ENCODE measurements around the gene C8B.

C8B gene

GRCh38 chr1:56965916-56966697 lies at the start of gene C8B:
TSS of gene C8B (minus strand) at chr1:56966015. CDS start at chr1:56965948, 67 bp downstream.
- DNase-seq: no peak

- DNase-seq: no peak
Measured at GRCh38 chr1:57015071-57015470, 49.3 kb upstream of the C8B start.

DNA sequence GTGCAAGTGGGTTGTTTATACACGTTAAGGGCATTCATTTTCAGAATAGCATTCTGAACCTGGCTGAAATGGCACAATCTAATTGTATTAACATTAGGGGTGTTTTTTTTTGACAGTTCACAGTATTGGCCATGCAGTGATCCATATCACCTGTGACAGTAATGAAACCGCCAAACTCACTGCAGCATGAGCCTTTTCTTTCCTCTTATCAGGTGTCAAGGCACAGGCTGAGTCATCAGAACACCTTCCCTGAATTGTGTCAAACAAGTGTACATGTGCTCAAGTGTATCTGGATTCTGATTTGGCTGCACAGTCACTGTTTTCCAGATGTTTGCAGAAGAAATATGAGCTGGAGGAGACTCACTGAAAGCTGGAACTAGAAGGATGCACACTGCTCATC lies 47.7 kb upstream of the C8B start:
- no peak for DNase-seq

DNA sequence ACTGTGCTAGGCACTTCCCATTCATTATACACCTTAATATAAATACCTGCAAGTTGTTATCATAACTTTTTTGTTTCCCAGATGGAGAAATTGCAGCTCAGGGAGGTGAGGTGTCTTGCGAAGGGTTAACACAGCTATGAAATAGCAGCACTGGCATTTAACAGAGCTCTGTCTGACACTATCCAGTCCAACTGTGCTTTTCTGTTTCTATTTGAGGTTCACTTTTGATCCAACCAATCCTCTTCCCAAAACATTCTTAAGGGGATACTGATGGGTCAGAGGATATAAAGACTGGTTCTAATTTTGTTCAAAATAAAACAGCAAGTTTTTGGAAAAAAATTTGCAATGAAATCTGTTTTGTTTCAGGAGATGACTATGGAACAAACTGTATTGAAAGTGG lies 46.5 kb upstream of the C8B start:
- DNase-seq: no peak

DNA sequence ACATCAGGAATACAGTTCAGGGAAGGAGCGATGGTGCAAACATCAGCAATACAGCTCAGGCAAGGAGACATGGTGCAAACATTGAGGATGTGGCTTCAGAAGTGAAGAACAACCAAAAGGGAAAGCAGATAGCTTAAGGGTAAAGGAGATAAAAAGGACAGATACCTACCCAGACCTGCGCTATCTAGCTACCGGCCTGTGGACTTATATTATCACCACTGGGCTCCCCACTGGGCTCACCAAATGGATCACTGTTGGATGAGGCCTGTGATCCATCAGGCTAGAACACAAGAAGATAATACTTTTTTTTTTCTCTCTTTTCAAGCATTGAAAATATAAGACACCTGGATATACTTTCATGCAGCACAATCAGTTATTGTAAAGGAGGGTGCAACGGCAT lies 44.7 kb upstream of the C8B start:
- no peak for DNase-seq

DNA sequence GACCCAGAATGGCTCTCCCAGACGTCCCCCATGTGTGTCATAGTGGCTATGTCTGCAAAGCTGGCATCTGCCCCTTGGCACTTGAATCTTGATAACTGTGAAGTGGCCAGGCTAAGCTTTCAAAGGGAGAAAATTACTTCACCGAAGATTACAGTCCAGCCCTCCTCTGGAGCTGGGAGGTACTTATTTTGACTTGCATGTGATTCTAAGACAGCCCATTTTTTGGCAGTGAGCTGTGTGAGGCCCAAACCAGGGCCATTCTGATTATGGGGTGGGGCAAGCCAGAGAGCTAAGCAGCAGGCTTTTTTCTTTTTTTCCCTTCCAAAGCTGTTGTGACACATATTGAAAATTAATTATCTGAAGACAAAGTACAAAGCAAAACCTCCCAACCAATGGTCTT lies 42.1 kb upstream of the C8B start:
- DNase-seq: no peak

- DNase-seq: no peak
Measured at GRCh38 chr1:57007472-57007871, 41.7 kb upstream of the C8B start.

- no peak for DNase-seq
Measured at GRCh38 chr1:57003398-57004139, 37.8 kb upstream of the C8B start.

DNA sequence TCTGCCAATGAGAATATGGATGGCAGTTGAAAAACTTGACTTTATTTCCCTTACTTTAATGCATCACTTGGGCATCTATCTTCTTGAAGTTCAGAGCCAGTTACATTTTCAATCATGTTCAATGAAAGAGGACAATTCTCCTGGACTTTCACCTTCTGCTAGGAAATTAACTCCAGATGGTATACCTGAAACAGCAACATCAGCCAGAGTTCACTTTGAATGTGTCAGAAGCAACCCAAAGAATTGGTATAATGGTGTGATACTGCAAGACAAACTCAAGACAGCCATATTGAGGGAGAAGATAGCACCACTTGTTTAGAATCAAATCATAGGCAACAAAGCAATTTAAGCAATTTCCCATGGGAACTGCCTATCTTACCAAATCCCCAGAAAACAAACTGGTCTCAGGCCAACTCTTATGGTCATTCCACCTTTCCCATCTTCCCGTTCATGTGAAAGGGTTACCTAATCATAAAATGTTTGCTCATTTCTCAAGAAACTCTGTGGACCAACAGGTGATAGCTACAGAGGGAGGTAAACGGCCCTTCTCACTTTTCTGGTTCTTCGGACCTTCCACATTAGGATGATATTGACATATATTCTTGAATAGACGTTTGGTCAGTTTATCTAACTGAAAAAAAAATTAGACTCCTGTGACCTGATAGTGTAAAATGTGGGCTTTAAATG lies 29.7 kb upstream of the C8B start:
- no peak for DNase-seq

DNA sequence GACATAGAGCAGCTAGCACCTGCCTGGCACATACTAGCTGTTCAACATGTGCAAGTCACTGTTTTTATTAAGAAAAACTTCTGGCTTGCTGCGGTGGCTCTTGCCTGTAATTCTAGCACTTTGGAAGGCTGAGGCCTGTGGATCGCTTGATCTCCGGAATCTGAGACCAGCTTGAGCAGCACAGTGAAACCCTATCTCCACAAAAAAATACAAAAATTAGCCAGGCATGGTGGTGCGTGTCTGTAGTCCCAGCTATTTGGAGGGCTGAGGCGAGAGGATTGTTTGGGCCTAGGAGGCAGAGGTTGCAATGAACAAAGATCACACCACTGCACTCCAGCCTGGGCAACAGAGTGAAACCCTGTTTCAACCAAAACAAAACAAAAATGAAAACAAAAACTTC lies 27.7 kb upstream of the C8B start:
- DNase-seq: no peak

DNA sequence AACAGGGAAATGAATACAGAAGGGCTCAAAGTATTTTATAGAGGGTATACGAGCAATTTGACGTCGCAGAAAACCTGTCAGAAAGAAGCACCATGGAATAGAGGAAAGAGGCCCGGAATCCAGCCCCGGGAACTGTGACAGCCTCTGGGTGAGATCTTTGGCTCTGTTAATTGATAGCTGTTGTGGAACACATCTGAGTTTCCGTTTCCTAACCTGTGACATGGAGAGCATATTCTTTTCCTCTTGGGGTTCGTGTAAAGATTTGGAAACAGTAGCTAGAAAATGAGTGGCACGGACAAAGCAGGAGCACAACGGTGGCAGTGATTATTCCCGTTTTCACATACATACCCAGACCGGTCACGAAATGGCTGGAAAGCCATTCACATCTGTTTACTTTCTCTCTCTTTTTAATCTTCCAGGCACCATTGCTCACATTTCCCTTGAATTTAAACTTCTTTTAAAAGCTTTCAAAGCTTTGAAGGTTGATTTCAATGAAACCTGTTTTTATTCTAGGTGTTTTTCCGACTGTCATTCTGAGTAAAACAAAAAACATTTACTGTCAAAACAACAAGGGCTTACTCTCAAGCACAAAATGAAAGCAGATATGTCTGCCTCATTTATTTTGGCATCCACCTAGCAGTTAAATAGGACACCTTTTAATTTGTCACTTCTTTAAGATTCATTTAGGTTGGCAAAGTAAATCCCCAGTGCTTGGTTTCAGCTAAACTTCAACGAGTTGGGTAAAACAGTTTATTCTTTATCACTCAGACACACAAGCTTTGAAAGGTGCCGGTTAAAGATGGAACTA lies 26.7 kb upstream of the C8B start:
- DNase-seq: no peak

GRCh38 chr1:56991576-56991975 lies 25.8 kb upstream of the C8B start:
- DNase-seq: no peak

DNA sequence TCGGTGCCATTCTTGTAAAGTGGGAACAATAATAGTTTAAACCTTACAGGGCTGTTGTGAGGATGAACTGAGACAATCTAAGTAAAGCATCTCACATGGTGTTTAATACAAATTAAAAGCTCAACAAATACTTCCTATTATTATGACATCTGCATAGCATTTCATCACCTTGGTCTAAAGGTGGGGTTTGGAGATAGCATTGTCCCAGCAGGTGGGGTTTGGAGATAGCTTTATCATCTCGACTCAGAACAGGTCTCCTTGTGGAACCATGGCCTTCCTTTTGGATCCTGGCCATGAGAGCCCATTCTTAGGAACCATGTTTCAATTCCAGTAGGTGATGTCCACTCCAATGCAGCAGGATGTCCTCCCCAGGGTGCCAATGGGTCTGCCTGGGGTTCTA lies 20.6 kb upstream of the C8B start:
- DNase-seq: no peak

- DNase-seq: no peak
Measured at GRCh38 chr1:56985857-56986256, 20.0 kb upstream of the C8B start.

- DNase-seq: no peak
Measured at GRCh38 chr1:56983484-56983883, 17.7 kb upstream of the C8B start.

DNA sequence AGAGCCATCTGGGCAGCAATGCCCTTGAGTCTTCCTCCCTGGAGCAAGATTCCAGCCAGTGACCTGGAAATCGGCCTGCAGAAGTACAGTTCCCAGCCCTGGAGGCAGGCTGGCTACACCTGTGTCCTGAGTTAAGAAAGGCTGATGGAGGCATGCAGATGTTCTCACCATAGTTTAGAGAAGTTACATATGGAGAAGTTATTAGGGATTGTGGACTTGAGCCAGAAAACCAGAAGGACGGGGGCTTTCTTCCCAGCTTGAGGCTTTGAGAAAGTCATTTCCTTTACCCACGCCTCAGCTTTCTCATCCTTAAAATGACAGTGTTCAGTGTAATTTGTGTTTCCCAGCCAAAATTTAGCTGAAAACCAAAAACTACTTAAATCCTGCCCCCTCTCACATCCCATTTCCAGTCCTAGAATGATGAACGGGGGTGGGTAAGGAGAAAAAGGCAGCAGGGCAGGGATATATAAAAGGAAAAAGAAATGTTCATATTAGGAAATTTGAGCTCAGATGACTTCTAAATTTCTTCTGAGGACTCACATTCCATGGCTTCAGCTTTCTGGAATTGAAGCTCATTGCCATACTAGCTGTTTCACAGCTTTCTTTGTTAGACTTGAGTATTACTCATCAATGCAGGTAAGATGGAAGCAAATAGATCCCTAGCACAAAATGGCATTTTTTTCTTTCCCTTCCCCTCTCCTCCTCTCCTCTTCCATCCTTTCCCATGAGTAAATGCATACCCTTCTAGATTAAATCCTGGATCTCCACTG lies 14.4 kb upstream of the C8B start:
- no peak for DNase-seq

GRCh38 chr1:56978819-56979218 lies 13.0 kb upstream of the C8B start:
- no peak for DNase-seq

- no peak for DNase-seq
Measured at GRCh38 chr1:56977910-56978309, 12.1 kb upstream of the C8B start.

GRCh38 chr1:56975446-56975845 lies 9.6 kb upstream of the C8B start:
- DNase-seq: no peak

- no peak for DNase-seq
Measured at GRCh38 chr1:56973923-56974742, 8.3 kb upstream of the C8B start.

GRCh38 chr1:56972976-56973375 lies 7.2 kb upstream of the C8B start:
- no peak for DNase-seq
